ENCODE data around the gene LUC7L3. TPM values are rescaled to one million over a fixed set of nuclear protein-coding genes. Genes with fewer than 3 reads are reported as not detected.

LUC7L3 gene
- total RNA-seq, 4 donors from 2014 or later: 31.6 to 70.2 (median 51.6) TPM

- intact Hi-C loops (cut with DNase I; ENCODE audit: low total_unique reads): no loop called here
- 48 to 70% methylated on average over 2 of the region's 2 CpGs for WGBS, 2 donors
These were observed 44.5 kb downstream of the LUC7L3 start for GRCh38 chr17:50763716-50764475.

GRCh38 chr17:50764734-50765149 lies 45.3 kb downstream of the LUC7L3 start:
- intact Hi-C loops (cut with DNase I; ENCODE audit: low total_unique reads): no loop called here
- no peak for DNase-seq (ENCODE audit: low spot score in 2 of 2)
- TF ChIP-seq POLR2A (IDR thresholded peaks at IDR 0.05) (no peak), CTCF (IDR thresholded peaks at IDR 0.05) (no peak)
- H3K4me3 ChIP-seq (ENCODE audit: low read depth, poor library complexity, severe bottlenecking): no peak overlapping the region
- 43 to 44% methylated on average over 2 of the region's 2 CpGs for WGBS, 2 donors

More at GRCh38 chr17:50763716-50764475, 44.5 kb downstream of the LUC7L3 start:
- TF ChIP-seq CTCF (IDR thresholded peaks at IDR 0.05) (no peak), POLR2A (IDR thresholded peaks at IDR 0.05) (no peak)
- DNase-seq (ENCODE audit: low spot score in 2 of 2): no peak
- no peak overlapping the region for H3K4me3 ChIP-seq (ENCODE audit: low read depth, poor library complexity, severe bottlenecking)

GRCh38 chr17:50765454-50766221 lies 46.2 kb downstream of the LUC7L3 start:
- no peak for DNase-seq (ENCODE audit: low spot score in 2 of 2)
- intact Hi-C loops (cut with DNase I; ENCODE audit: low total_unique reads): no loop called here
- WGBS, 2 donors: 23 to 30% methylated on average over 9 of the region's 9 CpGs
- H3K4me3 ChIP-seq (ENCODE audit: low read depth, poor library complexity, severe bottlenecking): no peak overlapping the region
- no peak for TF ChIP-seq POLR2A (IDR thresholded peaks at IDR 0.05)
- no peak for TF ChIP-seq CTCF (IDR thresholded peaks at IDR 0.05)

GRCh38 chr17:50766222-50767023 lies 47.0 kb downstream of the LUC7L3 start:
- intact Hi-C loops (cut with DNase I; ENCODE audit: low total_unique reads): no loop called here
- no peak overlapping the region for H3K4me3 ChIP-seq (ENCODE audit: low read depth, poor library complexity, severe bottlenecking)
- DNase-seq (ENCODE audit: low spot score in 2 of 2): peak; percentile 11 to 78
- no peak for TF ChIP-seq CTCF (IDR thresholded peaks at IDR 0.05)
- no peak for TF ChIP-seq POLR2A (IDR thresholded peaks at IDR 0.05)
- WGBS, 2 donors: 83 to 89% methylated on average over 10 of the region's 10 CpGs

GRCh38 chr17:50767030-50767429 lies 47.6 kb downstream of the LUC7L3 start:
- DNase-seq (ENCODE audit: low spot score in 2 of 2): peak; percentile 9 to 80
- no peak for TF ChIP-seq POLR2A (IDR thresholded peaks at IDR 0.05)
- TF ChIP-seq CTCF (IDR thresholded peaks at IDR 0.05): no peak
- intact Hi-C loops (cut with DNase I; ENCODE audit: low total_unique reads): no loop called here

More at GRCh38 chr17:50767030-50767429, 47.6 kb downstream of the LUC7L3 start:
- 84 to 89% methylated on average over 7 of the region's 7 CpGs for WGBS, 2 donors
- no peak overlapping the region for H3K4me3 ChIP-seq (ENCODE audit: low read depth, poor library complexity, severe bottlenecking)

All from lower leg skin (tissue), 4 donors.